Medulla oblongata (tissue), 1 donor: Measurements from ENCODE around the gene NCOR2.

Experiments used
- DNase-seq: peaks from one replicate; pipeline ENCODE4 v3.0.0-alpha.2; 2015; ENCODE audit errors: extremely low spot score

Gene NCOR2

DNA sequence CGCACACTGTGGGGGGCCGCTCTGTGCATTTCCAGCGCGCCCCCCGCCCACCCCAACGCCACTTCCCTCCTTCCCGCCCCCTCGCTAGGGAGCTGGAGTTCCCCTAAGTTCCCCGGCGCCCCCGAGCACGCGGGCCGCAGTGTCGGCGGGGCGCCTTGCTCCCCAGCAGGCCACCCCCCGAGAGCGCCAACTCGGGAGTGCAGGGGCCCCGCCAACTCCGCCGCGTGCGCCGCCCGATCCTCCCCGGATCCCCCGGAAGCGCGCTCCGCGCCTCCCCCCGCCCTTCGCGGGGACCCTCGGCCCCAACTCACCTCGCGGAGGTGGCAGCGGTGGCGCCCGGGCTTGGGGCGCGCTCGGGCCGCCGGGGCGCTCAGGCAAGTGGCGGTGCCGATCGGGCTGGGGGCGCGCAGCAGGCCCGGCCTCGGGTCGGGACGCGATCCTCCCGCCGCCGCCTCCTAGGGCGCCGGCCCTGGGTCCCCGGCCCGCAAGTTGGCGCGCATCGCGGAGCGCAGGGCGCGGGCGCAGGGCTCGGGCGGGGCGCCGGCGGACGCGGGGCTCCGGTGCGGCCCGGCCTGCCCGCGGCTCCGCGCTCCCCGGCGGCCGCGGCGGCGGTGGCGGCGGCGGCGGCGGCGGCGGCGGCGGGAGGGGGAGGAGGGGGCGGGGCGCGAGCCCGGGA is at the start of gene NCOR2:
Gene NCOR2 (minus strand): TSS at position 616 of the 676 bp plus-strand sequence. CDS start 72,361 bp downstream, outside the sequence.
- no peak for DNase-seq

DNA sequence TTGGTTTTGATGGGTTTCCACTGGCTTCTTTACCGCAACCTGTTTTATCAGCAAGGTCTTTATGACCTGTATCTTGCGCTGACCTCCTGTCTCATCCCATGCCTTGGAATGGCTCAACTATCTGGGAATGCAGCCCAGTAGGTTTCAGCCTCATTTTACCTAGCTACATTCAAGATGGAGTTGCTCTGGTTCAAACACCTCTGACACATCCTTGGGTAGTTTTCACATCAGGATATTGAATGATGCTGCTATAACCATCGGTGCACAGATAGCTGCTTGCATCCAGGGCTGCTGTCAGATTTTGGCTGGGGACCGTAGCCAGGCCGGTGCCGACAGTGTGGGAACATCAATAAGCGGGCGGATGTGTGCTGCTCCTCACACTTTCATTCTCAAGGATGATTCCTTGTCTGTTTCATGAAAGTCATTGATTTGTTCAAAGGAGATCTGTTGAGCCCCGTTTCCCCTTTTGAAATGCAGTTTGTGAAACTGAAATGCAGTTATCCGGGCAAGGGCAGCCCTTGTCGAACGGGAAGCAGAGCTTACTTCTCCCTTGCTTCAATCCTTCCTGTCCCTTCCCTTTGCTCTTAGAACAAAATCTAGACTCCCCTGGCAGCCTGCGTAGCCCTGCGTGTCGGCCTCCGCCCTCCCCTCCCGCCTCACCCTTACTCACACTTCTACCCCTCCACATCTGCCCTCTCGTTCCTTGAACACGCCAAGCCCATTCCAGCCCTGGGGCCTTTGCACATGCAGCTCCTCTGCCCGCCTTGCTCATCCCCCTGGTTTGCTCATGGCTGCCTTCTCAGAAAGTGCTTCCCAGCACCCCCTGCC is 49.2 kb upstream of the NCOR2 start:
- peak; percentile 16 for DNase-seq

DNA sequence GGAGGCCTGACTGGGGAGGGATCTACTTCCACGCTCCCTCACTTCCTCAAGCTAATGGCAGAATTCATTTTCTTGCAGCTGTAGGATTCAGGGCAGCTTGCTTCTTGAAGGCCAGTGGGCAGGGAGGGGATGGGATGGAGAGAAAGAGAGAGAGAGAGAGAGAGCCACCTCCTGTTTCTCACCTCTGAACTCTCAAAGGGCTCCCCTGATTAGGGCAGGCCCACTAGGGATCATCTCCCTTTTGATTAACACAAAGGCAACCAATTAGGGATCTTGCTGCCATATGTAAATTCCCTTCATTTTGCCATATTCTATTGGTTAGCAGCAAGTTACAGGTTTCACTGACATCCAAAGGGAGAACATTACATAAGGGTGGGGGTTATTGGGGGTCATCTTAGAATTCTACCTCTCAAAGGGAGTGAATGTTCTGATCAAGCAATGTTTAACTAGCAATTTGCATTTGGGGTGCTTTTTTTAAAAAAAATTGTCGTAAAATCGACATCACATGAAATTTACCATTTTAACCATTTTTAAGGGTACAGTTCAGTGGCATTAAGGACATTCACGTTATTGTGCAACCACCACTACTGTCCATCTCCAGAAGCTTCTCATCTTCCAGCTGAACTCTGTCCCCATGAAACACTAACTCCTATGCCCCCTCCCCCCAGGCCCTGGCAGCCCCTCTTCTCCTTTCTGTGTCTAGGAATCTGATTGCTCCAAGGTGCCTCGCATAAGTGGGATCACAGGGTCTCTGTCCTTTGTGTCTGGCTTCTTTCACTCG is 47.3 kb upstream of the NCOR2 start:
- no peak for DNase-seq

DNA sequence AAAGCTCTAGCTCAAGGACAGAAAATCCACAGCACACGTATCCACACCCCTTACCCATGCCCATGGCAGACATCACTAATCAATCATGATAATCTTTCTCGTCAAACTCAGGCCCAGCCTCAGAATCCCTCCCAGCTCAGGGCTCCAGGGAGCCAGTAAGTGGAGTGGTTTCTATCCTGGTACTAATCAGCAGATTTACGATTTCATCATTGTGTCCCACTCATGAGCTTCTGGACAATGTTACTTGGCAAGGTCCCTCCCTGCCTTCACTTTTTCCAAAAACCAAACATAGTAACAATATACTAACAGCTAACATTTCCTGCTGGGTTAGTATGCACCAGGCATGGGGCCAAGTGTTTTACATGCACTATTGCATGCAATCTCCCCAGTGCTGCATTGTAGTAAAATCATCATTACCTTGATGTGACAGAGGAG is 45.8 kb upstream of the NCOR2 start:
- no peak for DNase-seq

DNA sequence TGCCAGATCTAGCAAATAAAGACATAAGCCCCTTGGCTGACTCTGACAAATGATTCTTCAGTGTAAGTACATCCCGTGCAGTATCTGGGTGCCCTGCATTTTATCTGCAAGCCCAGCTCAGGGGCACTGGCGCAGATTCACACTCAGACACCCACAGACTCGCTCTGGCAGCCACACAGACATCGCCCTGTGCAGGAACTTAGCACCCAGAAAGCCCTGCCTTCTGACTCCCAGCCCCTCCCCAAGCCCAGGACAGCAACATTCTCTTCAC is 44.9 kb upstream of the NCOR2 start:
- no peak for DNase-seq

DNA sequence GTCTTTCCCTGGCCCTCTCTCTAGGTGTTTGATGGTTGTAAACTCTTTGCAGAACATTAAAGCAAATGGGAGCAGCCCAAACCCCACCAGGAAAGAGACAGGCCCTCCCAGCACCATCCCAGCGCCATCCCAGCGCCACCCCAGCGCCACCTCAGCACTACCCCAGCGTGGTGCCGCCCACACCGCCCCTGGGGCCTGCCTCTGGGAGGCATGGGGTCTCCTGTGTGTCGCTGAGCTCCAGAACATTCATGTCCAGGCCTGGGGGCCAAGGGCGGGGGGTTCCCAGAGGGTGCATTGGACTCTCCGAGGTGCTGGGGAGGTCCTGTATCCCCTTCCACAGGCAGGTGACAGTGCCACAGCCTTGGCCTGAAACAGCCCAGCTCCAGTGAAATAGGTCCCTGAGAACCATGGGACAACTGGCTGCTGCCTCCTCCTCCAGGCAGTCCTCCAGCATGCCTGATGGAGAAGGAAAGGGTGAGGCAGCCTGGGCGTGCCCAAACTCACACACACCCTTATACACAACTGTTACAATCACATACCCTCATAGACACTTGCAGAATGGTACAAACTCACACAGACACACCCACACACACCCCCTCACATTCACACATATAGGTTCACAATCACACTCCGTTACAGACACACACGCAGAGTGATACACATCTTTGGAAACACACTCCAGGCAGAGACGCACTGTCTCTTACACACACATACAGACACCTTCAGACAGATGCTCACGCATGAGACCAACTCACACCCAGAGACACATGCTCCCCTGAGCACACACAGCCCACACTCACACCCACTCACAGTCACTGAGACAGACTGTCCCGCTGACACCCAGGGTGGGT is 44.4 kb upstream of the NCOR2 start:
- no peak for DNase-seq

DNA sequence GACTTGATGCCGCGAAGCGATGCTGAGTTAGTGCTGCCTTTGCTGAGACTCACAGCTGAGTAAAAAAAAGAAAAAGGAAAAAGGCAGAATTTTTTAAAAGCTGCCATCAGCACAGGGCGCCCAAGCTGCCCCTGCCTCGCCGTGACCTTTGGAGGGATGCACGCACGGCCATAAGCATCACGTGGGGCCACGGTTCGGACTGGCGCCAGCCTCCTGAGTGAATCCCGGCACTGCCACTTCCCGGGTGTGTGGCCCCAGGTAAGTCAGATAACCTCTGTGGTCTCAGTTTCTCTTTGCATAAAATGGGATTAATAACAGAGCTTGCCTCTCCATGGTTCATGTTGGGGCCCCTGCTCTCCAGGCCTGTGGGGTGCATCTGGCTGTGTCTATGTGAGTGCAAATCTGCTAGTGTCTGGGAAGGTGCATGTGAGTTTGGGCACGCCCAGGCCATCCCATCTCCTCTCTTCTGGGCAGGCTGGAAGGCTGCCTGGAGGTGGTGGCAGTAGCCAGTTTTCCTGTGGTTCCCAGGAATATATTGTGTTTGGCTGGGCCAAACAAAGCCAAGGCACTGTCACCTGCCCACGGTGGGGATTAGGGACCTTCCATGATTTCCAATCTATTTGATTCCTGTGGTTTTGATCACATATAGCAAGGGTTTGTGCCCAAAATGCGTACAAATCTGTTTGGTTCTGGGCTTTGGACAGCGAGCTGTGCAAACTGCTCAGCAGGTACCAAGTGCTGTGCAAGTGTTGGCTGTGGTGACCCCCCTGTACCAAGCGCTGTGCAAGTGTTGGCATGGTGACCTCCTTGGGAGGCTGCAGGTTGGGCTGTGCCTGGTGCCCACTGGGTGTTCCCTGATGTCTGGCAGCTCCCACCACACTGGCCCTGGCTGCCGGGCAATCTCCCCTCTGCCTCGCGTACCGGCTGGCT is 43.5 kb upstream of the NCOR2 start:
- DNase-seq: no peak

DNA sequence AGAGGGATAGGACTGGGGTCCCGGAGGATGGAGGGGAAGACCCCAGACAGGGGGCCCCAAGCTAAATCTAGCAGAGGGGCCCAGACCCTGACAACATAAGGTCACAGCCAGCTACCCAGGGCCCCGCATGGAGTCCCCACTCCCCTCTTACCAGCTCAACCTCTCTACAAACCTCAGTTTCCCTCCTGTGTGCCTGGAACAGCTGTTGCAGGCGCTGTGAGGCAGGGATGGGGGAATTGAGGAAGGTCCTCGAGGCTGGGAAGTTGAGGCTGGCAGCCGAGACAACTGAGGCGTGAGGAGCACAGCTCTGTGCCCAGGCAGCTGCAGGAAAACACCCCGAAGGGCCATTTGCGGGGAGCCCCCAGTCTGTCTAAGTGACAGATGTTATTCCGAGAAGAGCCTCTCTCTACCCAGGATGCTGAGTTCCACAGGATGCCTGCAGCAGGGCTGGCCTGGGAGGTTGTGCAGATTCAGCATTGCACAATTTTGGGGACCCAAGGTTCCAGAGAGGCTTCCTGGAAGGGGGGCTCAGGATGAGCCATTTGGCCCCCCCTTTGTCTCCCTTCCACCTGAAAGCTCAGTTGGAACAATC is 42.7 kb upstream of the NCOR2 start:
- no peak for DNase-seq

DNA sequence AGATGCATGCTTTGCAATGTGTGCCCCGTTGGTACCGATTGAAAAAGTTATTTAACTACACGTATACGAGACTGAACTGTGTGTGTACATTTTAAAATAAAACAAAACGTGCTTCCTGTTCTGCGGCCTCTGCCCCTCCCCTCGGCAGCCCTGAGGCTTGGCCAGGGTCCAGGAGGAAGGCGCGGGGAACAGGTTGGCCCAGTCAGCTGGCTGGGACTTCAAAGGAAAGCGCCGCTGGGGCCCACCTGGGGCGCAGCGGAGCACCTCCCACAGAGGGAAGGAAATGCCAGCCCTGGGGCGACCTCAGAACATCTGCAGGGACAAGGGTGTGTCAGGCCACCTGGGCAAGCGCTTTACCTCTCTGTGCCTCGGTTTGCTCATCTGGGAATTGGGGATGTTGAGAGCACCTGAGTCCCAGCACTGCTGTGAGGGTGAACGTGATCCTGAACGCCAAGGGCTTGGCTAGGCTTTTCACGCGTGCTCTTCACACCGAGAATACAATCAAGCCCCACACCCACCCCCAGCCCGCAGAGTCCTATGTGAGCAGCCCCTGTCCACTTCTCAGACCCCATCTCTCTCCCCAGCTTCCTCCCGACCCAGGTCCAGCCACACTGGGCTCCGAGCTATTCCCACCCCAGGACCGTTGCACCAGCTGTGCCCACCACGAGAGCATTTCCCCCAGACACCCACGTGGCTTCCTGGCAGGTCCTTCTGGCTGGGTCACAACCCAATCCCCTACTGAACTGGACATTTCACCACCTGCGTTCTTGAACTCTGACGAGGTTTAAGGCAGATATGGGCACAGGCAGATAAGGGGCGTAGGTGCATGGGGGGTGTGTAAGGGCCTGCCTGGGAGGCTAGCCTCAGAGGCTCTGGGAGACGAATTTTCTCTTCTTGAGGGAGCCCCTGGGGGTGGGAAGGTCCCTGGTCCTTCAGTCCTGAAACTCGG is 41.9 kb upstream of the NCOR2 start:
- peak; percentile 26 for DNase-seq

DNA sequence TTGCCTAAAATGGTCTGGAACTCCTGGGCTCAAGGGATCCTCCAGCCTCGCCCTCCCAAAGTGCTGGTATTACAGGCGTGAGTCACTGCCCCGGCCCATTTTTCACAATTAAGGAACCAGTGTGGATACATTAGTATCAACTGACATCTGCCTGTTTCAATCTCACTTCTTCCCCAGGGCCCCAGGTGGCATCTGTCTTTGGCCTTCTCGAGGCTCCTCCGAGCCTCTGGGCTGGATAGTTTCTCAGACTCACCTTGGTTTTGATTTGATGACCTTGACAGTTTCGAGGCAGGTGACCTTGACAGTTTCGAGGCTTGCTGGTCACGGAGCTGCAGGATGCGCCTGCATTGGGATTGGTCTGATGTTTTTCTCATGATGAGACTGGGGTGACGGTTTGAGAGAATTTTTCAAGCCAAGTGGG is 41.0 kb upstream of the NCOR2 start:
- DNase-seq: no peak

DNA sequence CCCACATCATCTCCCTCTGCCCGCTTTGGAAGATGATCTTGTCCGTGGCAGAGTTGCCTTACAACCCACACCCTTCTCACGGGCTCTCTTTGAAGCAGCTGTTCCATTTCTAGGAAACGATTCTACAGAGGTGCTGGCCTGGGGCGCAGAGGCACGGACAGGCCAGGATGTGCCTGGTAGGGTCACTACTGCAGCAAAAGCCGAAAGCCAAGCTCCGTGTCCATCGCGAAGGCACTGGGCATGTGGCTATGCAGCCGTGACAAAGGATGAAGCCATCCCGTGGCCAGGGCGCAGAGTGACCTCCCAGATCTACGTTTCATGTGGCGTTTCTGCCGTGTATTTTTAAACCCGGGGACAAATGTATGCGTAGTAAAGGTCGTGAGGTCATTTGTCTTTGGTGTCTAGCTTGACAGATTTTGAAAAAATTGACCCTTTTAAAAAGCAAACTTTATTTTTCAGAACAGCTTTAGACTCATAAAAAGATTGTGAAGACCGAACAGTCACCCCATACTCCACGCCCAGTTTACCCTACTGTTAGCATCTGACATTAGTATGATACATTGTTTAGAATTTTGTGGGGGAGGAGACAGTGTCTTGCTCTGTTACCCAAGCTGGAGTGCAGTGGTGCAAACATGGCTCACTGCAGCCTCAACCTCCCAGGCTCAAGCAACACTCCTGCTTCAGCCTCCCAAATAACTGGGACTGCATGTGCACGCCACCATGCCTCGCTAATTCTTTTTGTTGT is 40.4 kb upstream of the NCOR2 start:
- DNase-seq: no peak

DNA sequence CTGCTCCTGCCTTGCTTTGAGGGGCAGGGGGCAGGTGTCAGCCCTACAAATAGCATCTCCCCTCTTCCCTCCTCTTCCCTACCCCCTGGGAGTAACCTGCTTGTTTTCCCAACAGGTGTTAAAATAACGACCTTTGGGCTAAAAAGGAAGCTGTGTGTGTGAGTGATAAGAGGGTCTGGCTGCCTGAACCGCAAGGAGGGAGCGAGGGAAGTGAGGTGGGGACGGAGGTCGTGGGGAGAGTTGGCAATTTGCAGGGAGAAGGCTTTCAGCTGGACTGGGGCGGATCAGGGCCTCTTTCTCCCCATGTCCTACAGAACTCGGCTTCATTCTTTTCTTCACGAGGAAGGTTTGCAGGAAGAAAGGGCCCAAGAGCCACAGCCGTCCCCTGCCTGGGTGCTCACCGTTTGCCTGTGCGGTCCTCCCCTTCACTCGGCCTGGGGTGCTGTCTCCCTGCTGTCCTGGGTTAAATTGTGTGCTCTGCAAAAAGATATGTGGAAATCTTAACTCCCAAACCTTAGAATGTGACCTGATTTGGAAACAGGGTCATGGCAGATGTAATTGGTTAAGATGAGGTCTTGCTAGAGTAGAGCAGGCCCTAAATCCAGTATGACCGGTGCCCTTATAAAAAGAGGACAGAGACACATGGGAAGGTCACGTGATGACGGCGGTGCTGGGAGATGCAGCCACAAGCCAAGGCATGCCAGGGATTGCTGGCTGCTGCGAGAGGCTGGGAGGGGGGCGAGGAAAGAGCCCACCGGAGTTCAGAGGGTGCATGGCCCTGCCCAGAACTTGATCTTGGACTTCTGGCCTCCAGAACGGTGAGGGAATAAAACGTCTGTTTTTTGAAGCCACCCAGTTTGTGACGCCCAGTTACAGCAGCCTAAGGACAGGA is 38.7 kb upstream of the NCOR2 start:
- DNase-seq: no peak

DNA sequence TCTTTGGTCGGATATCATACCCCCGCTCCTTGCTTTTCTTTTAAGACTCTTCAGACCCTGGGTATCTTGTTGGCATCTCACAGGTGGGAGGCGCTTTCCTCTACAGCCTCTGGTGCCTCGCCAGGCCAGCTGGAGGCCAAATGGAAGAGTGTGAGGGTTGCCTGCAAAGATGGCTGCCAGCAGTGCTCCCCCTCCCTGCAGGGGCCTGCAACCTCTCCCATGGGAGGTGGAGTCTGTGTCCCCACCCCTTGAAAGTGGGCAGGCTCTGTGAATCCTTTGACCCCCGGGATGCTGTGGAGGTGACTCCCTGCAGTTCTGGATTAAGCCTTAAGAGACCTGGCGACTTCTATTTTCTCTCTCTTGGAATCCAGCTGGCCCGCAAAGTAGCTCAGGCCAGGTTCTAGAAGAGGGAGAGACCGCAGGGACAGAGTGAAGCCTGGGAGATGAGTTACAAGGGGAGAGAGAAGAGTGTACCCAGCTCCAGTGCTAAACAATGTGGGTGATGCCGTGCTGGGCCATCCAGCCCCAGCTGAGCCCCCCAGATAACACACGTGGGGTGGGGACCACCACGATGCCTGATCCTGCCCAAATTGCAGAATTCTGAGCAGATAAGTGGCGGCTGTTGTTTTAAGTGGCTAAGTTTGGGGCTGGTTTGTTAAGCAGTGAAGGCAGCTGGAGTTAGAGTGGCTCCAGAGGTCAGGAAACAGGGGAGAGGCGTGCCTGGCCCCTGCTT is 37.9 kb upstream of the NCOR2 start:
- no peak for DNase-seq

DNA sequence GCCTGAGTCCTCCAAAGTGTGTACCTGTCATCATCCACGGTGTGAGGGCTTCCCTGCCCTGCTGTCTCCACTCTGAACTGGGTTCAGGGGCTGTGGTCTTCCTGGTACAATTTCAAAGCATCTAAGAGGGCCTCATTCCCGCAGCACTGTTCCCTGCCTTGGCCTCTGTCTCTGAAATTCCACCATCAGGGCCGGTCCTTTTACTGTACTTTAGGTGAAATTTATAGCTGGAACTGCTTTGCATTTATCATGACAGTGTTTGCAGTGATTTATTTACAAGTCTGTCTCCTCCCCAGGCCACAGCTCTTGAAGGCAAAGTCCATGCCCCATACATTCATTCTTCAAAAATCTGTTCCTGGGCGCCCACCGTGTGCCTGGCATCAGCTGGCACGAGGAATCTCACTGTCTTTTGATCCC is 36.9 kb upstream of the NCOR2 start:
- no peak for DNase-seq

DNA sequence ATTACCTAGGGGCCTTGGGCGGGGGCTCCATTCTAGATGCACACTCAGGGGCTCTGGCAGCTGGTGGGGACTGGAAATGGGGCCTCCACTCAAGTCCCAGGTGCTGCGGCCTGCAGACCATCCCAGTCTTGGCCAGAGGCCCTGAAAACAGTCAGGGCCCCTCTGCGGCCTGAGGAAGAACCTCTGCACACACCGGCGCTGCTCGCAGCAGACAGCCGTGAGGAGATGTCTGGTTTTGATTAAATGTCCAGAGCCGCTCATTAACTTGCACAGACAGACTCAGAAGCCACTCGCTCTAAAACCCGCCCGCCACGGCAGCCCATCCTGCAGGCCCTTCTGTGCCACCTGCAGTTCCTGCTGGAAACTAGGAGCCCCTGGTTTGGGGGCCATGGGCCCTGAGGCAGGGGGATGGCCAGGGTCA is 36.4 kb upstream of the NCOR2 start:
- no peak for DNase-seq

DNA sequence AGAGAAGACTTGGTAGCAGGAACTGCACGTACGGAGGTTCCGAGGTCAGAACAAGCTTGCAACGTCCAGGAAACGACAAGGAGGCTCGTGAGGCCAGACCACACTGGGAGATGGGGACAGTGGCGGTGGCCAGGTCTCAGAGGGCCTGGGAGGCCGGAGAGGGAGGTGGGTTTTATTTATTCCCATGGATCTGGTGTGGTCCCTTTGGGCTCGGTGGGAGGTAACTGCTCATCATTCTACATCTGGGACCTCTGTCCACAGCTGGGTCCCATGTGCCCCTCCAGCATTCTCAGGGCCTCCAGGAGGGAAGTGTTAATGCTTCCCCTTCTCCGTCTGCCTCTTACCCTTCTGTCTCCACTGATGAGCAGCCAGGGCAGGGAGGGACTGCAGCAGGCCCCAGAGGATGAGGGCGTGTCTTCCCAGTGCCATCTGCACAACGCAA is 35.7 kb upstream of the NCOR2 start:
- no peak for DNase-seq

DNA sequence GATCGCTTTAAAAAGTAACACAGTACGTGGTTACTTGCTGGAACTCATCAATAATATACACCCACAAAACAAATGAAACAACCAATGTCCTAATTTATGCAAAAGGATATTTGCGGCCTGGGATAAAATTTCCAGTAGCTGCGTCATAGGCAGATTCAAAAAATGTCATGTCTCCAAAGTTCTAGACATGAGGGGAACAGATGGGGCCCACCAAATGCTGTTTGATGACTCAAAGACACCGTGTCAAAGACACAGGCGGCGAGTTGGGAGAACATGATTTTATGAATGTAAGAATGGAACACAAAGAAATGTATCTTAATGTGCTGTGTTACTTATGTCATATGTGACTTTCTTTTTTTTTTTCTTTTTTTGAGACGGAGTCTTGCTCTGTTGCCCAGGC is 34.3 kb upstream of the NCOR2 start:
- DNase-seq: no peak
